ENCODE data around the gene LOC101059915.

Gene LOC101059915

DNA sequence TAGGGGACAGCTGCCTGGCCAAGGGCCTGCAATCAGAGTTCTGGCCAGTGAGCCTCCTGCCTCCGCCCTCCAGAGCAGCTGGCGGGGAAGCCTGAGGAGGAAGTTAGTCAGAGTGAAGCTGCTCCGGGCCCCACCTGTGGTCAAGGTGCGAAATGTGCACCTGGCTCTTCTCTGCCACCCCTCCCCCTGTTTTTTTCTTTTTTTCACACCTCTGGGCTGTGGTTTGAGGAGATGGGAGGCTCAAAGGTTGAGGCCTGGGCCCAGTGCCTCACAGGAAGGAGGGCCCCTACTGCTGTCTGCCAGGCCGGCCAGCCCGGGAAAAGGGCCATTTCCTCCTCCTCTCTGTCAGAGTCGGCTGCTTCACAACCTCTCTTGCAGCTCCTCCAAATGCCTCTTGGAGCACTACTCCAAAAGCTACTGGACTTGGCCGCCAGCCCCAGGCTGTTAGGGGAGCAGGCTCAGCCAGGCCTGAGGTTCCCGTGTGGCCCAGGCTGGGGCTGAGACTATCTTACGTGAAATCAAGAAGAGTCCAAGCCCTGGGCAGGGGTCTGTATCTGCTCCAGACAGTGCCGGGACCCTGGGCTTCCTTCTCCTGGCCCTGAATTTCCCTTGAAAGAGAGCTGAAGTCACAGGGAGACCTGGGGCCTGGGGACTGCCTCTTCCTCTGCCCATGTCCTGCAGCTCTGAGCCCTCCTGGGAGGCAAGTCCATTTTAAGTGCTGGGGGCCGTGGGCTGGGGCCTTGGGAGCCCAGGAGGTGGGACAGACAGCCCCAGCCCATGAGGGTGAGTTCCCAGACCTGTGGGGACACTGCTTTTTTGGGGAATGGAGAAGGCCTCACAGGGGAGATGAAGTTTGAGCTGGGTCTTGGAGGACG, 44.5 kb upstream of the LOC101059915 start (continued):
- TF ChIP-seq, protein P1, sequence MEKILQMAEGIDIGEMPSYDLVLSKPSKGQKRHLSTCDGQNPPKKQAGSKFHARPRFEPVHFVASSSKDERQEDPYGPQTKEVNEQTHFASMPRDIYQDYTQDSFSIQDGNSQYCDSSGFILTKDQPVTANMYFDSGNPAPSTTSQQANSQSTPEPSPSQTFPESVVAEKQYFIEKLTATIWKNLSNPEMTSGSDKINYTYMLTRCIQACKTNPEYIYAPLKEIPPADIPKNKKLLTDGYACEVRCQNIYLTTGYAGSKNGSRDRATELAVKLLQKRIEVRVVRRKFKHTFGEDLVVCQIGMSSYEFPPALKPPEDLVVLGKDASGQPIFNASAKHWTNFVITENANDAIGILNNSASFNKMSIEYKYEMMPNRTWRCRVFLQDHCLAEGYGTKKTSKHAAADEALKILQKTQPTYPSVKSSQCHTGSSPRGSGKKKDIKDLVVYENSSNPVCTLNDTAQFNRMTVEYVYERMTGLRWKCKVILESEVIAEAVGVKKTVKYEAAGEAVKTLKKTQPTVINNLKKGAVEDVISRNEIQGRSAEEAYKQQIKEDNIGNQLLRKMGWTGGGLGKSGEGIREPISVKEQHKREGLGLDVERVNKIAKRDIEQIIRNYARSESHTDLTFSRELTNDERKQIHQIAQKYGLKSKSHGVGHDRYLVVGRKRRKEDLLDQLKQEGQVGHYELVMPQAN (conservative IDR thresholded peaks at IDR 0.05) = peak; percentile 19; the same call in 1 of the 2 replicates
- no peak for TF ChIP-seq SIN3A (IDR thresholded peaks at IDR 0.05; ENCODE audit: low read depth, low read length)
- TF ChIP-seq TAF1 (IDR thresholded peaks at IDR 0.05; ENCODE audit: borderline replicate concordance, low read depth, low read length) = peak; percentile 15; the same call in 1 of the 2 replicates
- TF ChIP-seq RB1 (IDR thresholded peaks at IDR 0.05; ENCODE audit: borderline replicate concordance) = no peak
- peak; percentile 74 for TF ChIP-seq ATF7 (IDR thresholded peaks at IDR 0.05; ENCODE audit: low read depth)
- TF ChIP-seq ZNF24 (IDR thresholded peaks at IDR 0.05) = peak; percentile 13; the same call in 1 of the 2 replicates
- peak; percentile 95 for TF ChIP-seq PAX5 (IDR thresholded peaks at IDR 0.05; ENCODE audit: borderline replicate concordance, low read depth, low read length)
- TF ChIP-seq ESRRA (IDR thresholded peaks at IDR 0.05; ENCODE audit: low read length) = peak; percentile 73; the same call in 1 of the 2 replicates
- TF ChIP-seq TBL1XR1 (IDR thresholded peaks at IDR 0.05; ENCODE audit: low read depth, low read length) = peak; percentile 82; the same call in 1 of the 2 replicates
- TF ChIP-seq RFX5 (IDR thresholded peaks at IDR 0.05; ENCODE audit: low read depth, low read length) = no peak
- TF ChIP-seq ZNF622 (IDR thresholded peaks at IDR 0.05) = no peak
- peak; percentile 69 for TF ChIP-seq JUNB (IDR thresholded peaks at IDR 0.05)
- peak; percentile 92 for TF ChIP-seq GATAD2B (conservative IDR thresholded peaks at IDR 0.05; ENCODE audit: low read depth)
- TF ChIP-seq LARP7 (IDR thresholded peaks at IDR 0.05) = no peak
- TF ChIP-seq, protein P2, sequence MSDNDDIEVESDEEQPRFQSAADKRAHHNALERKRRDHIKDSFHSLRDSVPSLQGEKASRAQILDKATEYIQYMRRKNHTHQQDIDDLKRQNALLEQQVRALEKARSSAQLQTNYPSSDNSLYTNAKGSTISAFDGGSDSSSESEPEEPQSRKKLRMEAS (IDR thresholded peaks at IDR 0.05; ENCODE audit: low read depth, low read length) = peak; percentile 20; the same call in 1 of the 2 replicates
- no peak; the same call in 1 of the 2 replicates for TF ChIP-seq ZBED1 (IDR thresholded peaks at IDR 0.05; ENCODE audit: borderline replicate concordance)
- 0 out of 2 replicates have a peak, but pooled peaks have one; percentile 5 for TF ChIP-seq SPI1 (IDR thresholded peaks at IDR 0.05; ENCODE audit: borderline replicate concordance, insufficient read depth, low read depth, low read length)
- peak; percentile 91 for TF ChIP-seq MLLT1 (IDR thresholded peaks at IDR 0.05)
- TF ChIP-seq MEF2A (IDR thresholded peaks at IDR 0.05; ENCODE audit: insufficient read depth, low read depth, low read length) = peak; percentile 65; the same call in 1 of the 2 replicates
- no peak for TF ChIP-seq MYC (IDR thresholded peaks at IDR 0.05; ENCODE audit: insufficient read depth, insufficient read length, insufficient replicate concordance, low read length, severe bottlenecking)
- peak; percentile 93 for TF ChIP-seq EED (IDR thresholded peaks at IDR 0.05; ENCODE audit: low read depth)
- TF ChIP-seq, protein P3, sequence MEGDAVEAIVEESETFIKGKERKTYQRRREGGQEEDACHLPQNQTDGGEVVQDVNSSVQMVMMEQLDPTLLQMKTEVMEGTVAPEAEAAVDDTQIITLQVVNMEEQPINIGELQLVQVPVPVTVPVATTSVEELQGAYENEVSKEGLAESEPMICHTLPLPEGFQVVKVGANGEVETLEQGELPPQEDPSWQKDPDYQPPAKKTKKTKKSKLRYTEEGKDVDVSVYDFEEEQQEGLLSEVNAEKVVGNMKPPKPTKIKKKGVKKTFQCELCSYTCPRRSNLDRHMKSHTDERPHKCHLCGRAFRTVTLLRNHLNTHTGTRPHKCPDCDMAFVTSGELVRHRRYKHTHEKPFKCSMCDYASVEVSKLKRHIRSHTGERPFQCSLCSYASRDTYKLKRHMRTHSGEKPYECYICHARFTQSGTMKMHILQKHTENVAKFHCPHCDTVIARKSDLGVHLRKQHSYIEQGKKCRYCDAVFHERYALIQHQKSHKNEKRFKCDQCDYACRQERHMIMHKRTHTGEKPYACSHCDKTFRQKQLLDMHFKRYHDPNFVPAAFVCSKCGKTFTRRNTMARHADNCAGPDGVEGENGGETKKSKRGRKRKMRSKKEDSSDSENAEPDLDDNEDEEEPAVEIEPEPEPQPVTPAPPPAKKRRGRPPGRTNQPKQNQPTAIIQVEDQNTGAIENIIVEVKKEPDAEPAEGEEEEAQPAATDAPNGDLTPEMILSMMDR (IDR thresholded peaks at IDR 0.05 in 2 of 3, conservative IDR thresholded peaks at IDR 0.05 in 1 of 3; ENCODE audit: control insufficient read depth in 2 of 3, extremely low read depth in 1 of 3, insufficient read depth in 1 of 3, low read depth in 3 of 3, low read length in 3 of 3) = 0 out of 6 replicates have a peak, but pooled peaks of 1 of the 3 experiments have one; percentile 9
- TF ChIP-seq, protein P4, sequence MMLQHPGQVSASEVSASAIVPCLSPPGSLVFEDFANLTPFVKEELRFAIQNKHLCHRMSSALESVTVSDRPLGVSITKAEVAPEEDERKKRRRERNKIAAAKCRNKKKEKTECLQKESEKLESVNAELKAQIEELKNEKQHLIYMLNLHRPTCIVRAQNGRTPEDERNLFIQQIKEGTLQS (IDR thresholded peaks at IDR 0.05; ENCODE audit: borderline replicate concordance, extremely low read depth, low read depth, low read length) = no peak
- TF ChIP-seq MYB (IDR thresholded peaks at IDR 0.05; ENCODE audit: borderline replicate concordance, low read depth, low read length) = peak; percentile 66; the same call in 1 of the 2 replicates
